IMR-90 (cell line): Measurements from ENCODE around the gene VOPP1. TPM values are rescaled to one million over a fixed set of nuclear protein-coding genes. Genes with fewer than 3 reads are reported as not detected.

Experiments used
- ATAC-seq: fragments of 200-7000 bp; cut with Tn5 transposase; 2 replicates; pipeline ENCODE4 v1.9.1; 2020; ENCODE audit warnings: low read depth, mild to moderate bottlenecking, moderate library complexity
- BruUV-seq: library from RNA; stranded (reverse); fragments of 400-500 nt; replicated peaks from 2 replicates; lab custom pipeline; 2021; lab: Mats Ljungman, UMichigan
- CTCF ChIA-PET: fragments of 300-600 bp; formaldehyde crosslinking; extraction: SDS; loops from one replicate; lab custom pipeline; 2021; ENCODE audit warnings: antibody characterized with exemption; lab: Yijun Ruan, JAX
- POLR2A ChIA-PET: fragments of 300-600 bp; sonication (Branson Sonifier 250); formaldehyde crosslinking; loops from one replicate; lab custom pipeline; 2022; ENCODE audit warnings: antibody characterized with exemption; ENCODE audit not compliant: unreplicated experiment; lab: Charles Lee
- DNase-seq: peaks from one replicate; pipeline ENCODE4 v3.0.0; 2013
- H2AFZ ChIP-seq: replicated peaks from 2 replicates; pipeline ENCODE3; 2013; ENCODE audit warnings: low read length, mild to moderate bottlenecking; ENCODE audit not compliant: poor library complexity
- H2AK5ac ChIP-seq: 2 replicates; pipeline ENCODE4 v1.6.1; 2013; ENCODE audit warnings: low read depth, low read length, inconsistent platforms
- H2AK9ac ChIP-seq: replicated peaks from 2 replicates; pipeline ENCODE3; 2013; ENCODE audit warnings: mild to moderate bottlenecking, low read depth, low read length, moderate library complexity; ENCODE audit not compliant: poor library complexity
- H2BK120ac ChIP-seq: 2 replicates; pipeline ENCODE4 v1.6.1; 2013; ENCODE audit warnings: low read depth, low read length, inconsistent platforms
- H2BK15ac ChIP-seq: 3 replicates; pipeline ENCODE4 v1.6.1; 2013; ENCODE audit warnings: low read depth, low read length, inconsistent platforms
- H2BK20ac ChIP-seq: 2 replicates; pipeline ENCODE4 v1.6.1; 2013; ENCODE audit warnings: low read depth, mild to moderate bottlenecking, inconsistent platforms, low read length, moderate library complexity
- H2BK5ac ChIP-seq: 2 replicates; pipeline ENCODE4 v1.6.1; 2013; ENCODE audit warnings: mild to moderate bottlenecking, low read depth, low read length, inconsistent platforms; ENCODE audit not compliant: poor library complexity, severe bottlenecking
- H3K14ac ChIP-seq: replicated peaks from 2 replicates; pipeline ENCODE4 v1.6.1; 2013; ENCODE audit warnings: low read depth, low read length, inconsistent platforms
- H3K18ac ChIP-seq: 2 replicates; pipeline ENCODE4 v1.6.1; 2013; ENCODE audit warnings: low read depth, low read length, control low read depth
- H3K23ac ChIP-seq: 2 replicates; pipeline ENCODE4 v1.6.1; 2013; ENCODE audit warnings: low read depth, low read length, inconsistent platforms
- H3K27ac ChIP-seq: 2 replicates; pipeline ENCODE4 v1.5.1; 2013; ENCODE audit warnings: mild to moderate bottlenecking, control low read depth, low read length; ENCODE audit not compliant: insufficient read depth
- H3K27me3 ChIP-seq: 2 replicates; pipeline ENCODE4 v1.6.1; 2013; ENCODE audit warnings: low read length; ENCODE audit not compliant: control insufficient read depth, insufficient read depth
- H3K36me3 ChIP-seq: 2 replicates; pipeline ENCODE4 v1.6.1; 2013; ENCODE audit warnings: low read length, mixed read lengths; ENCODE audit not compliant: control insufficient read depth, insufficient read depth
- H3K4ac ChIP-seq: 2 replicates; pipeline ENCODE4 v1.6.1; 2013; ENCODE audit warnings: low read depth, low read length, inconsistent platforms
- H3K4me1 ChIP-seq: 2 replicates; pipeline ENCODE4 v1.6.1; 2013; ENCODE audit warnings: low read length, mixed read lengths; ENCODE audit not compliant: control insufficient read depth, insufficient read depth
- H3K4me2 ChIP-seq: 2 replicates; pipeline ENCODE4 v1.6.1; 2013; ENCODE audit warnings: low read depth, mild to moderate bottlenecking, control low read depth, low read length, moderate library complexity
- H3K4me3 ChIP-seq: 2 replicates; pipeline ENCODE4 v1.5.1; 2013; ENCODE audit warnings: low read depth, mild to moderate bottlenecking, control low read depth, low read length, moderate library complexity; ENCODE audit not compliant: insufficient read depth
- H3K56ac ChIP-seq: 2 replicates; pipeline ENCODE4 v1.6.1; 2013; ENCODE audit warnings: low read length, inconsistent platforms; ENCODE audit not compliant: insufficient read depth; ENCODE audit errors: extremely low read depth
- H3K79me1 ChIP-seq, 2 experiments: 2 replicates each; pipeline ENCODE4 v1.6.1; 2013; ENCODE audit warnings: low read length in 2 of 2, inconsistent platforms in 1 of 2, low read depth in 1 of 2
- H3K9ac ChIP-seq: 2 replicates; pipeline ENCODE4 v1.6.1; 2013; ENCODE audit warnings: low read depth, low read length, control low read depth
- H3K9me1 ChIP-seq: 2 replicates; pipeline ENCODE4 v1.6.1; 2013; ENCODE audit warnings: low read length, inconsistent platforms; ENCODE audit not compliant: insufficient read depth
- H3K9me3 ChIP-seq: 2 replicates; pipeline ENCODE4 v1.6.1; 2013; ENCODE audit warnings: low read length; ENCODE audit not compliant: control insufficient read depth, insufficient read depth
- H4K20me1 ChIP-seq: 2 replicates; pipeline ENCODE4 v1.6.1; 2013; ENCODE audit warnings: low read length, inconsistent platforms; ENCODE audit not compliant: insufficient read depth
- H4K5ac ChIP-seq: 2 replicates; pipeline ENCODE4 v1.6.1; 2013; ENCODE audit warnings: mild to moderate bottlenecking, low read depth, low read length, control low read depth
- H4K8ac ChIP-seq, 2 experiments: 2 replicates each; pipeline ENCODE4 v1.6.1; 2013; ENCODE audit warnings: low read depth in 2 of 2, low read length in 2 of 2, control low read depth in 1 of 2, inconsistent platforms in 1 of 2
- H4K91ac ChIP-seq: 2 replicates; pipeline ENCODE4 v1.6.1; 2013; ENCODE audit warnings: low read depth, low read length, inconsistent platforms; ENCODE audit not compliant: insufficient read depth
- CTCF ChIP-seq: conservative IDR thresholded peaks from 2 replicates; pipeline ENCODE4 v1.5.1; 2012; ENCODE audit warnings: mild to moderate bottlenecking, low read depth, low read length, improper control_type of control experiment
- MAFK ChIP-seq: IDR thresholded peaks from 2 replicates; pipeline ENCODE4 v1.6.1; 2012; ENCODE audit warnings: low read depth, low read length, improper control_type of control experiment
- RFX5 ChIP-seq: IDR thresholded peaks from 2 replicates; pipeline ENCODE4 v1.8.0; 2012; ENCODE audit warnings: low read depth, mild to moderate bottlenecking, low read length, moderate library complexity
- WGBS, 2 experiments: methylation state at CpG; one replicate each; pipeline versions ENCODE4 v1.1.5 to v1.1.7; 2013; ENCODE audit warnings: missing lambda C conversion rate in 2 of 2; ENCODE audit not compliant: insufficient read length in 1 of 2; ENCODE audit errors: extremely low coverage in 2 of 2; 5-methylcytosine and 5-hydroxymethylcytosine counted together
- dilution Hi-C: fragments of 300-500 bp; cut with HindIII; formaldehyde crosslinking; loops from one replicate; pipeline ENCODE4 v1.14.3; 2018; ENCODE audit warnings: low sequenced_read_pairs; ENCODE audit not compliant: unreplicated experiment
- in situ Hi-C: fragments of 300-500 bp; cut with MboI; formaldehyde crosslinking; loops from 3 replicates; pipeline ENCODE4 v1.14.3; 2019; ENCODE audit warnings: low sequenced_read_pairs, inconsistent platforms, mixed read lengths
- intact Hi-C: fragments of 100-400 bp; cut with micrococcal nuclease; formaldehyde crosslinking; loops from 2 replicates; pipeline ENCODE4 v1.10.0; 2022
- polyA plus RNA-seq, 3 experiments: library from polyadenylated mRNA; depleted of rRNA; stranded (reverse); fragments of >200 nt; gene quantifications; 2 replicates each; pipeline ENCODE4 v1.2.3, GENCODE V29; 2012; ENCODE audit warnings: low replicate concordance in 1 of 3
- total RNA-seq: library from RNA; depleted of rRNA; stranded (reverse); fragments of >200 nt; gene quantifications from 2 replicates; pipeline ENCODE4 v1.2.3, GENCODE V29; 2012

The VOPP1 gene
- total and polyA plus RNA-seq, 2 of the 4 experiments (the other 2 are of a cell fraction) = 60.2 to 94.5 TPM

- H2BK15ac ChIP-seq = no peak overlapping the region
- H3K18ac ChIP-seq = no peak overlapping the region
- no peak overlapping the region for H4K91ac ChIP-seq
- no peak overlapping the region for H4K5ac ChIP-seq
- H3K4me3 ChIP-seq = no peak overlapping the region
- no peak overlapping the region for H3K4ac ChIP-seq
- H3K23ac ChIP-seq = 0 out of 2 replicates have a peak overlapping the region, but pooled peaks have one; percentile 4
- H4K20me1 ChIP-seq = peaks cover 7% of the 10 kb centered on the region
- H2BK20ac ChIP-seq = no peak overlapping the region
- peak; percentile 86 for ATAC-seq
- H3K9me1 ChIP-seq = peaks cover 27% of the 10 kb centered on the region
- H2BK5ac ChIP-seq = peak overlapping the region; percentile 37
- 0 out of 4 replicates have a peak overlapping the region, but pooled peaks of 1 of the 2 experiments have one; percentile 12 for H4K8ac ChIP-seq
- intact Hi-C loops = loop anchor here (1.0 kb wide), 2 partner anchors 31 to 62 kb away; no protein-coding TSS in a partner anchor
- no peak overlapping the region for H3K14ac ChIP-seq
- H2AK9ac ChIP-seq = no peak overlapping the region
- no peak overlapping the region for H3K9ac ChIP-seq
- BruUV-seq = no TSS peak
- no peaks in the 10 kb centered on the region for H3K27me3 ChIP-seq
- DNase-seq = peak; percentile 83
- H3K4me1 ChIP-seq = peaks cover 20% of the 10 kb centered on the region
- WGBS, 2 experiments = no CpG with 5 or more reads among the region's 1 CpG
- H3K79me1 ChIP-seq = peaks cover 27 to 71% of the 10 kb centered on the region in 2 experiments
- H2AK5ac ChIP-seq = no peak overlapping the region
- dilution Hi-C loops = no loop called here
- TF ChIP-seq RFX5 (no peak), MAFK (no peak), CTCF (0 out of 2 replicates have a peak, but pooled peaks have one; percentile 2)
- peak overlapping the region; percentile 36; the same call in 1 of the 2 replicates for H3K27ac ChIP-seq
- in situ Hi-C loops = no loop called here
- POLR2A ChIA-PET = interaction anchor here (0.8 kb wide), 1 partner anchor 750 kb away, joined by 3 read pairs; the partner anchor contains the start of gene SEC61G
- CTCF ChIA-PET = interaction anchor here (0.9 kb wide), 1 partner anchor 736 kb away, joined by 3 read pairs; no protein-coding TSS in a partner anchor
- no peak overlapping the region for H2AFZ ChIP-seq
- 0 out of 2 replicates have a peak overlapping the region, but pooled peaks have one; percentile 3 for H3K4me2 ChIP-seq
- no peak overlapping the region; the same call in 1 of the 2 replicates for H2BK120ac ChIP-seq
- H3K9me3 ChIP-seq = no peaks in the 10 kb centered on the region
- H3K56ac ChIP-seq = no peak overlapping the region
- H3K36me3 ChIP-seq = peaks cover 5% of the 10 kb centered on the region; the same call in 1 of the 2 replicates
These were observed 63.0 kb downstream of the VOPP1 start for GRCh38 chr7:55509322-55509721.
